Measurements from ENCODE around the gene TUBA4B. TPM values are rescaled to one million over a fixed set of nuclear protein-coding genes. Genes with fewer than 3 reads are reported as not detected.
"Not testable (repeated sequence)": the region's sequence is repeated elsewhere in the genome, so short reads cannot be mapped to it uniquely, and the experiment has no call there.

Gene TUBA4B
- total and polyA plus RNA-seq, 2 donors: not detected

GRCh38 chr2:219249203-219249980 is 3.7 kb upstream of the TUBA4B start:
- H3K27ac ChIP-seq (ENCODE audit: low read depth): peak overlapping the region; percentile 71
- no peaks in the 10 kb centered on the region for H3K36me3 ChIP-seq (ENCODE audit: insufficient read depth)
- H3K4me1 ChIP-seq (ENCODE audit: insufficient read depth): no peaks in the 10 kb centered on the region
- DNase-seq (ENCODE audit: extremely low spot score): peak; percentile 76
- no peak overlapping the region for H3K4me3 ChIP-seq (ENCODE audit: low read depth, low read length)
- 24% methylated on average over 7 of the region's 7 CpGs for WGBS

DNA sequence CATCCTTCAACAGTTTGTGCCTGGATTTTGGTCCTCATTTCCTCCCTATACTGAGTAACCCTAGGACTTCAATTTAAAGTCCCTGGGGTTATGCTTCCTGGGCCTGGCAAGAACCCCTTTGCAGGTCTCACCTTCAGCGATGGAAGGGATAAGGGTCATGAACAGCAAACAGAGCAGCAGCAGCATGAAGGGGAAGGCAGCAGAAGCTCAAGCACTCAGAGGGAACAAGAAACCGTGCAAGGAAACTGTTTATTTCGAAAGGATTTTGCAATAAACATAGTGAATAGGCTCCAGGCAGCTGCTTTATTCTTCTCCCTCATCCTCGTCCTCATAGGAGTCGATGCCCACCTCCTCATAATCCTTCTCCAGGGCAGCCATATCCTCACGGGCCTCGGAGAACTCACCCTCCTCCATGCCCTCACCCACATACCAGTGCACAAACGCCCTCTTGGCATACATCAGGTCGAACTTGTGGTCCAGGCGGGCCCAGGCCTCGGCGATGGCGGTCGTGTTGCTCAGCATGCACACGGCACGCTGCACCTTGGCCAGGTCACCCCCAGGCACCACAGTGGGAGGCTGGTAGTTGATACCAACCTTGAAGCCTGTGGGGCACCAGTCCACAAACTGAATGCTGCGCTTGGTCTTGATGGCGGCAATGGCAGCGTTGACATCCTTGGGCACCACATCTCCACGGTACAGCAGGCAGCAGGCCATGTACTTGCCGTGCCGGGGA is 2.8 kb upstream of the TUBA4B start:
- Histone ChIP-seq H3K27ac (ENCODE audit: low read depth) (peak overlapping the region; percentile 71), H3K4me1 (ENCODE audit: insufficient read depth) (no peaks in the 10 kb centered on the region), H3K4me3 (ENCODE audit: low read depth, low read length) (no peak overlapping the region), H3K36me3 (ENCODE audit: insufficient read depth) (no peaks in the 10 kb centered on the region)
- WGBS: 75% methylated on average over 22 of the region's 22 CpGs
- DNase-seq (ENCODE audit: extremely low spot score): no peak

DNA sequence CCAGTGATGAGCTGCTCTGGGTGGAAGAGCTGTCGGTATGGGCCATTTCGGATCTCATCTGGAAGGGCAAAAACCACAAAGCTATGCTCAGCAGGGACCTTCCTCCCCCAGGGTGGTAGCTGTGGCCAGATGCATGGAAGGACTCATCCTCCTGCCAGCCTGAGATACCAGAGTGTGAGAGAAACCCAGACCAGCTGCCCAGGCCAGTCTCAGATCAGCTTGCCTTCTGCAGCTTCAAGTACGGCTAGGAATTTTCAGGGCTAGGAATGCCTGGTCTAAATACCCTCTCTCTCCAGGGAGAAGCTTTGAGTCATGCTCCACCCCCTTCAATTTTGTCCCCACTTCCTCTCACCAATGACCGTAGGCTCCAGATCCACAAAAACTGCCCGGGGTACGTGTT is 1.4 kb upstream of the TUBA4B start:
- Histone ChIP-seq H3K27ac (ENCODE audit: low read depth) (no peak overlapping the region), H3K4me1 (ENCODE audit: insufficient read depth) (no peaks in the 10 kb centered on the region), H3K4me3 (ENCODE audit: low read depth, low read length) (no peak overlapping the region), H3K36me3 (ENCODE audit: insufficient read depth) (no peaks in the 10 kb centered on the region)
- 81% methylated on average over 6 of the region's 6 CpGs for WGBS
- no peak for DNase-seq (ENCODE audit: extremely low spot score)

DNA sequence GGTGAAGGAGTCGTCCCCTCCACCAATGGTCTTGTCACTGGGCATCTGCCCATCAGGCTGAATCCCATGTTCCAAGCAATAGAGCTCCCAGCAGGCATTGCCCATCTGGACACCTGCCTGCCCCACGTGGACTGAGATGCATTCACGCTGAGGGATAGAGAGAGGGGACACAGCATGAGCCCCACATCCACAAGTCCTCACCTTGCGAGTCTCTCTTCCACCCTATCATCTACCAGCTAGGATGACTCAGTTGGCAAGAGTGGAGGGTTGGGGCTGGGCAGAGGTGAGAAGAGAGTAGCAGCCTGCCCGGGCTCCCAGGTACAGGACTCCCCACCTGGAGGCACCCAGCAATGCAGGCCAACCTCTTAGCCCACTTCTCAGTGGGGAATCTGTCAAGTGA is 959 bp upstream of the TUBA4B start:
- Histone ChIP-seq H3K36me3 (ENCODE audit: insufficient read depth) (no peaks in the 10 kb centered on the region), H3K4me1 (ENCODE audit: insufficient read depth) (no peaks in the 10 kb centered on the region), H3K4me3 (ENCODE audit: low read depth, low read length) (peak overlapping the region; percentile 59), H3K27ac (ENCODE audit: low read depth) (peak overlapping the region; percentile 28)
- WGBS: 69% methylated on average over 5 of the region's 5 CpGs
- DNase-seq (ENCODE audit: extremely low spot score): no peak

DNA sequence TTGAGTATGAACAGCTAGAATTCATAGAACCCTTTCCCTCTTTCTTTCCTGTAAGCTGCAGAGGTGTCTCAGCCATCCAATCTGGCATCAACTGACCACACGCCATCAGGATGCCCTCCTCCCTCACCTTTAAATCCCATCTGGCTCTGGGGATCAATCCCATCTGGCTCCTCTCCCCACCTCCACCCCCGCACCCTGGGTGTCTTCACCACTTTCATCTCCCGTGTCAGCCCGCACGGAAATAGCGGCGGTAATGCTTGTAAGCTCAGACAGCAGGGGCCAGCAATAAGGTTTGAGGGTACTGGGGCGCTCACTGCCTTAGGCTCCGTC is 508 bp upstream of the TUBA4B start:
- no peaks in the 10 kb centered on the region for H3K36me3 ChIP-seq (ENCODE audit: insufficient read depth)
- peak overlapping the region; percentile 59 for H3K4me3 ChIP-seq (ENCODE audit: low read depth, low read length)
- no peaks in the 10 kb centered on the region for H3K4me1 ChIP-seq (ENCODE audit: insufficient read depth)
- H3K27ac ChIP-seq (ENCODE audit: low read depth): peak overlapping the region; percentile 1
- WGBS: 16% methylated on average over 9 of the region's 9 CpGs
- DNase-seq (ENCODE audit: extremely low spot score): no peak

- WGBS: under 1% methylated on average over 76 of the region's 76 CpGs
- H3K27ac ChIP-seq (ENCODE audit: low read depth): peak within 1 kb of the TSS; percentile 64
- no peak for DNase-seq (ENCODE audit: extremely low spot score)
- no peaks in the 10 kb centered on the region for H3K36me3 ChIP-seq (ENCODE audit: insufficient read depth)
- H3K4me1 ChIP-seq (ENCODE audit: insufficient read depth): no peaks in the 10 kb centered on the region
- peak within 1 kb of the TSS; percentile 59 for H3K4me3 ChIP-seq (ENCODE audit: low read depth, low read length)
These were observed 928 bp downstream of the TUBA4B start, which contains the start of gene TUBA4A for GRCh38 chr2:219253753-219254589. Gene TUBA4A, minus strand, starts transcription at chr2:219253918. Its CDS starts 60 bp downstream, at chr2:219253858.

- no peaks in the 10 kb centered on the region for H3K4me1 ChIP-seq (ENCODE audit: insufficient read depth)
- DNase-seq (ENCODE audit: extremely low spot score): no peak
- peak overlapping the region; percentile 59 for H3K4me3 ChIP-seq (ENCODE audit: low read depth, low read length)
- H3K36me3 ChIP-seq (ENCODE audit: insufficient read depth): no peaks in the 10 kb centered on the region
- H3K27ac ChIP-seq (ENCODE audit: low read depth): no peak overlapping the region
- 23% methylated on average over 12 of the region's 12 CpGs for WGBS
These were observed 1.7 kb downstream of the TUBA4B start for GRCh38 chr2:219254590-219255201.

- H3K36me3 ChIP-seq (ENCODE audit: insufficient read depth); H3K27ac ChIP-seq (ENCODE audit: low read depth); DNase-seq (ENCODE audit: extremely low spot score); H3K4me3 ChIP-seq (ENCODE audit: low read depth, low read length); H3K4me1 ChIP-seq (ENCODE audit: insufficient read depth): not testable (repeated sequence)
- 82% methylated on average over 10 of the region's 10 CpGs for WGBS
These were observed 5.9 kb downstream of the TUBA4B start for GRCh38 chr2:219258942-219259341.

GRCh38 chr2:219261024-219261855 is 8.2 kb downstream of the TUBA4B start:
- no peak for DNase-seq (ENCODE audit: extremely low spot score)
- H3K4me3 ChIP-seq (ENCODE audit: low read depth, low read length): no peak overlapping the region
- 67% methylated on average over 5 of the region's 5 CpGs for WGBS
- H3K27ac ChIP-seq (ENCODE audit: low read depth): no peak overlapping the region
- H3K36me3 ChIP-seq (ENCODE audit: insufficient read depth): no peaks in the 10 kb centered on the region
- H3K4me1 ChIP-seq (ENCODE audit: insufficient read depth): no peaks in the 10 kb centered on the region

GRCh38 chr2:219266232-219266631 is 13.2 kb downstream of the TUBA4B start:
- DNase-seq (ENCODE audit: extremely low spot score): no peak
- H3K4me1 ChIP-seq (ENCODE audit: insufficient read depth): no peaks in the 10 kb centered on the region
- H3K27ac ChIP-seq (ENCODE audit: low read depth): no peak overlapping the region
- H3K36me3 ChIP-seq (ENCODE audit: insufficient read depth): no peaks in the 10 kb centered on the region
- WGBS: 60% methylated on average over 5 of the region's 5 CpGs
- no peak overlapping the region for H3K4me3 ChIP-seq (ENCODE audit: low read depth, low read length)

- Histone ChIP-seq H3K4me3 (ENCODE audit: low read depth, low read length) (no peak overlapping the region), H3K36me3 (ENCODE audit: insufficient read depth) (no peaks in the 10 kb centered on the region), H3K4me1 (ENCODE audit: insufficient read depth) (no peaks in the 10 kb centered on the region), H3K27ac (ENCODE audit: low read depth) (no peak overlapping the region)
- no peak for DNase-seq (ENCODE audit: extremely low spot score)
- WGBS: 89% methylated on average over 1 of the region's 1 CpG
These were observed 13.8 kb downstream of the TUBA4B start for GRCh38 chr2:219266886-219267285.

- Histone ChIP-seq H3K36me3 (ENCODE audit: insufficient read depth) (no peaks in the 10 kb centered on the region), H3K4me1 (ENCODE audit: insufficient read depth) (no peaks in the 10 kb centered on the region), H3K4me3 (ENCODE audit: low read depth, low read length) (no peak overlapping the region), H3K27ac (ENCODE audit: low read depth) (no peak overlapping the region)
- WGBS: 85% methylated on average over 2 of the region's 2 CpGs
- no peak for DNase-seq (ENCODE audit: extremely low spot score)
These were observed 15.3 kb downstream of the TUBA4B start for GRCh38 chr2:219268294-219268693.
